T-helper 22 cell (primary cell): Measurements from ENCODE around the gene PPP1R3E.
"Not testable (repeated sequence)": the region's sequence is repeated elsewhere in the genome, so short reads cannot be mapped to it uniquely, and the experiment has no call there.

Experiments used
- DNase-seq: peaks from one replicate; pipeline ENCODE4 v3.0.0-alpha.2; 2020; ENCODE audit warnings: low read depth

The PPP1R3E gene, protein sequence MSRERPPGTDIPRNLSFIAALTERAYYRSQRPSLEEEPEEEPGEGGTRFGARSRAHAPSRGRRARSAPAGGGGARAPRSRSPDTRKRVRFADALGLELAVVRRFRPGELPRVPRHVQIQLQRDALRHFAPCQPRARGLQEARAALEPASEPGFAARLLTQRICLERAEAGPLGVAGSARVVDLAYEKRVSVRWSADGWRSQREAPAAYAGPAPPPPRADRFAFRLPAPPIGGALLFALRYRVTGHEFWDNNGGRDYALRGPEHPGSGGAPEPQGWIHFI

DNA sequence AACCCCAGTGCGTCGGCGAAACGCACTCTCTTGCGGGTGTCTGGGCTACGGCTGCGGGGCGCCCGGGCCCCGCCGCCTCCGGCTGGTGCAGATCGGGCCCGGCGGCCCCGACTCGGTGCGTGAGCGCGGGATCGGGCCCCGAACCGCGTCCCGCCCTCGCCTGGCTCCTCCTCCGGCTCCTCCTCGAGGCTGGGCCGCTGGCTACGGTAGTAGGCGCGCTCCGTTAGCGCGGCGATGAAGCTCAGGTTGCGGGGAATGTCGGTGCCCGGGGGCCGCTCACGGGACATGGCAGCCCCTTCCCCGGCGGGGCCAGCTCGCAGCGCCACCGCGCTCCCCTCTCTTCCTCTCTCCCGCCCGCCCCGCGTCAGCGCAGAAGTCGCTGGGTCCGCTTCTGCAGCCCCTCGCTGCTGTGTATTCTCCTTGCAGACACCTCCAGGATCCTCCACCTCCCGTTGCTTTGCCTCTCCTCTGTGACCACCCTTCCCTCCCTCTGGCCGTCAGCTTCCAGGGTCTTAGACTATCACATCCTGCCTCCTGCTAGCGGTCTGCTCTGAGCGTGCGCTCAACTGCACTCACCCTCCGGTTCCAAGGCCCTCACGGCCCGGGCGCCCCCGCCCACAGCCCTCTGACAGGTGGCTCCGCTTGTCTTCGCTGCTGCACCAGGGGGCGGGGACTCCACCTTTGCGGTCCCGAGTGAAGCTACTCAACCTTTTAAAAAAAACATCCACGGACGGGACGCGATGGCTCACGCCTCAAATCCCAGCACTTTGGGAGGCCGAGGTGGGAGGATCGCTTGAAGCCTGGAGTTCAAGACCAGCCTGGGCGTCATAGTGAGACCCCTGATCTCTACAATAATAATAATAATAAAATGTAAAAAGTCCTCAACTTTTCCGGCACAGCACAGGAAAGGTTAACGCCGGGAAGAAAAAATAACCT lies at the start of gene PPP1R3E:
TSS of gene PPP1R3E (minus strand) at position 570 of the 936 bp plus-strand sequence. CDS start at position 287, 283 bp downstream.
- peak; percentile 83 for DNase-seq

- no peak for DNase-seq
These were observed 49.2 kb upstream of the PPP1R3E start for GRCh38 chr14:23351681-23352505.

GRCh38 chr14:23349156-23349845 lies 46.6 kb upstream of the PPP1R3E start:
- no peak for DNase-seq

GRCh38 chr14:23348297-23348655 lies 45.6 kb upstream of the PPP1R3E start:
- DNase-seq, result no peak

DNA sequence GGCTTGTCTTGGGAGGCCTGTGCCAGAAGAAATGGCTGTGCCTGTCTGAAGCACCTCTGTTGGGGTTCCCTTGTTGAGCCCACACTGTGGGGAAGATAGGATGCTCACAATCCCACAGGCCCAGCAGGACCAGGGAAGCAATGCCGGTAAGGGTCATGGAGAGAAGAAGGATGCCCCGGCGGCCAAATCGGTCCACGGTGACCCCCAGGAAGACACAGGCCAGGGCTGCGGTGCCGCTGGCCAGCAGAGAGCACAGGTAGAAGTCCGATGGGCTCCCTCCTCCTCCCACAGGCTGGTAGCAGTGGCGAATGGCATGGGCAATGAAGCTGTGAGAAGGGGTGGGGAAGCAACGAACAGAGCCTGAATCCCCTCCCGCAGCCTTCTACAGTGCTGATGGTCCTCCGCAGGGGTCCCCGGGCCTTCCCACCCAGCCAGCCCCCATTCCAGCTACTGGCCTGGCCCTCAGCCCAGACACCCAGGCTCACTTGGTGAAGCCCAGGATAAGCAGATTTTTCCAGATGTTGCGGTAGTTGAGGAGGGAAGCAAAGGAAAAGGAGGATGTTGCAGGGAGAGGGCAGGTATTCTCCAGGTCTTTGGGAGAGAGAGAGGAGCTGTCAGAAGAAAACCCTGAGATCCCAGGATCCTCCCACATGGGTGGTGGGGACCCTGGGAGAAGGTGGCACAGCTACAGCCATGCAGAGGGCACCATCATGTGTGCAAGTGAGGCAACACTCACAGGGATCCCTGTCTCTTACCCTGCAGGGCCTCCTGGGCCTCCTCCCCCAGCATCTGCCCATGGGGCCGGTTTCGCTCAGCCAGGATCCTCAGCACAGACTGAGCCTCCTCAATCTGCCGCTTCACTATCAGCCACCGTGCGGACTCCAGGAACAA lies 45.0 kb upstream of the PPP1R3E start:
- no peak for DNase-seq

DNA sequence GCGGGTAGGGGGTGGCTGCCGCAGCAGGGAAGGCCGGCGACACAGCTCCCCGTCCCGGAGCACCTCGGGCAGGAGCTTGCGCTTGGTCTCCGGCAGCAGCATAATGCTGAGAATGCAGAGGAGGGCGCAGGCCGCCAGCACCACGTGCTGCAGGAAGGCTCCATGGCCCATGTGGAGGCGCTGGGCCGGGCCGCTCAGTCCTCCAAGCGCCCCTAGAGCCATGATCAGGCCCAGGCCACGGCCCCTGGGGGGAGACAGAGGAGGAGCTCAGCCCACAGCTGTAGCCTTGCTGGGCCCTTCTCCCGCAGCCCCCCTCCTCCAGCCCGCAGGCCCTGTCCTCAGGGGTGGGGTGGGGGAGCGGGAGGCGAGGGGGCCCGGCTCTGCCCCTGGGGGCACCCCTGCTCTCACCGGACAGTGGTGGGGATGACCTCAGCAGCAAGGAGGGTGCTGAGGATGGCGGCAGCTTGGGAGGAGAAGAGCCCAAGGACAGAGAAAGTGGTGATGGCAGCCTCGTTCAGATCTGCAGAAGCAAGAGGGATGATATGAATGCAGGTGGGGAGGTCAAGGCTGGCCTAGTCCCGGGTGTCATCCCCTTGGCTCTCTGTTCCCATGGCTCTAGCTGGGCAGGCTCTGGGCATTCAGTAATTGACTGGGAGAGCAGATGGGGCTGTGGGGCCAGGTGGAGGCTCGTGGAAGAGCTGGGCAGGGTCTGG lies 44.2 kb upstream of the PPP1R3E start:
- DNase-seq, result no peak

DNA sequence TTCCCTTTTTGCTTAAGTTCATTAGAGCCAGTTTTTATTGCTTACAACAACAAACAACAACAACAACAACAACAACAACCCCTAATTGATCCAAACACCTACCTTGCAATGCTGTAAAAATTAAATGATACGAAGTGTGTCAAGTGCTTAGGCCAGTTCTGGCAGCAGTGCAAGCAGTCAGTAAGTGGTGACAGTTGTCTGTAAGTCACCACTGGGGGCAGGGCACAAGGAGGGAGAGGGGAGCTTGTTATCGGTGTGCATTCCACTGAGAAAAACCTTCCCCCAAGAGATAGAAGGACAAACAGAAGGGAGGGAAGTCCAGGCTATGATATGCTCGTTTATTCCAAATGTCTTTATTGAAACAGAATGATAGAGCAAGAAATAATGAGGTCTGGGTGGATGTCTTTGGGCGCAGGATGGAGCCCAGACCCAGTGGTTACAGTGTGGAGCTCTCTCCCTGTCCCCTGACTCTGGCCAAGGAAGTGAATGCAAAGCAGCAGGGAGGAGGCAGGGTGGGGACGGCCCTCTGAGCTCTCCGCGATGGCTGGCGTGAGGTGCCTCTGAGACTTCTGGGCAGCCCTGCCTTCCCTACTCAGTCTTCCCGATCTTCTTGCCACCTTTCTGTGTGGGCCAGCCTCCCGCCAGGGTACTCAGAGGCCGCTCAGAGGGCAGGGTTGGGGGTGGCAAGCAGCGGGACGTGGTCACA lies 43.5 kb upstream of the PPP1R3E start:
- DNase-seq, result no peak

- no peak for DNase-seq
These were observed 41.8 kb upstream of the PPP1R3E start for GRCh38 chr14:23344481-23344880.

DNA sequence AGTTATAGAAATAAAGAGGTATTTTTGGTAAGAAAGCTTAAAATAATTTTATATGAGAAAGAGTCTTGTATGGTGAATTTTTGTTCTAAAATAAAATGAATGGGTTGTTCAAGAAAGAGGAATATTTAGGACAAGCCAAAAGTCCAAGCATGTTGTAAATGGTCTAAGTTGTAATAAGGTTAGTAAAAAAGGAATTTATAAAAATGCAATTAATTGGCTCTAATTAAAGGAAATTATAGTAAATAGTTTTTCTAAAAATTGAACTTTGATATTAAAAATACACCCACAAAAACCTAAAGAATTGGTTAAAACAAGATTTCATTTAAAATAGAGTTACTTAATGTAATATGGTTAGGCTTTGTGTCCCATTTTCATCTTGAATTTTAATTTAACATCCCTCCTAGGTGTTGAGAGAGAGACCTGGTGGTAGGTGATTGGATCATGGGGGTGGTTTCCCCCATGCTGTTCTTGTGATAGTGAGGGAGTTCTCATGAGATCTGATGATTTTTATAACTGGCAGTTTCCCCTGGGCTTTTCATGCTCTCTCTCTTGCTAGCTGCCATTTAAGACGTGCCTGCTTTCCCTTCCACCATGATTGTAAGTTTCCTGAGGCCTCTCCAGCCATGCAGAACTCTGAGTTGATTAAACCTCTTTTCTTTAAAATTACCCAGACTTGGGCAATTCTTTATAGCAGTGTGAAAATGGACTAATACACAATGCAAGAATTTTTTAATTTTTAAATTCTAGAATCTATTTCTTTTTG lies 37.0 kb upstream of the PPP1R3E start:
- DNase-seq, result no peak

GRCh38 chr14:23335623-23336022 lies 33.0 kb upstream of the PPP1R3E start:
- DNase-seq, result no peak

DNA sequence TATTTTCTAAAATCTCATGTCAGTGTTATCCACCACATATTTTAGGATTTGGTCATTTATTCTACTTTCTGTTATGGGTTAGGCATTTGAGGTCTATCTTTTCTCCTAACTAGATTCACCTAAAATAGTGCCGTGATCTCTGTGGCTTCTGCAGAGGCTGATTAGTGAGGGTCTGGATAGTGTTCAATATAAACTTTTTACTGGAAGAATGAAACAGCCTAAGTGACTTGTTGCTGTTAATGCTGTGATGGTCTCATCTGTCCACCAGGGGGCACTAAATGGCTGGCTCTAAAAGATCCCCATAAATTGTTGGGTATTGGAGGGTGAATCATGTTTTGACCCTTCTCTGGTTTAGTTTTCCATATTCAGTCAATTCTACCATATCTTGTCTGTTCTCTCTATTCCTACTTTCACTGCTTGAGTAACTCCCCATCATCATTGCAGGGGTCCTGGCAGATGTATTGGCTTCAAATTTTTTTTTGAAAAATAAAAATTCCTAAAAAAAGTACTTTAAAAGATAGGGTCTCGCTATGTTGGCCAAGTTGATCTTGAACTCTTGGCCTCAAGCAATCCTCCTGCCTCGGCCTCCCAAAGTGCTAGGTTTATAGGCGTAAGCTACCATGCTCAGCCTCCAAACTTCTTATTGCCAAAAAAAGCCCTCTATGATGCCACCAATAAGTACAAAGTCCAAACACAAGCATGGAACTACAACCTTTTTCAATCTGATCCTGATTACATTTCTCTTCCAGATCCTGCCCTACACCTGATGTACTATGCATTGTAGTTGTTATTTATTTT lies 25.5 kb upstream of the PPP1R3E start:
- peak; percentile 27 for DNase-seq

DNA sequence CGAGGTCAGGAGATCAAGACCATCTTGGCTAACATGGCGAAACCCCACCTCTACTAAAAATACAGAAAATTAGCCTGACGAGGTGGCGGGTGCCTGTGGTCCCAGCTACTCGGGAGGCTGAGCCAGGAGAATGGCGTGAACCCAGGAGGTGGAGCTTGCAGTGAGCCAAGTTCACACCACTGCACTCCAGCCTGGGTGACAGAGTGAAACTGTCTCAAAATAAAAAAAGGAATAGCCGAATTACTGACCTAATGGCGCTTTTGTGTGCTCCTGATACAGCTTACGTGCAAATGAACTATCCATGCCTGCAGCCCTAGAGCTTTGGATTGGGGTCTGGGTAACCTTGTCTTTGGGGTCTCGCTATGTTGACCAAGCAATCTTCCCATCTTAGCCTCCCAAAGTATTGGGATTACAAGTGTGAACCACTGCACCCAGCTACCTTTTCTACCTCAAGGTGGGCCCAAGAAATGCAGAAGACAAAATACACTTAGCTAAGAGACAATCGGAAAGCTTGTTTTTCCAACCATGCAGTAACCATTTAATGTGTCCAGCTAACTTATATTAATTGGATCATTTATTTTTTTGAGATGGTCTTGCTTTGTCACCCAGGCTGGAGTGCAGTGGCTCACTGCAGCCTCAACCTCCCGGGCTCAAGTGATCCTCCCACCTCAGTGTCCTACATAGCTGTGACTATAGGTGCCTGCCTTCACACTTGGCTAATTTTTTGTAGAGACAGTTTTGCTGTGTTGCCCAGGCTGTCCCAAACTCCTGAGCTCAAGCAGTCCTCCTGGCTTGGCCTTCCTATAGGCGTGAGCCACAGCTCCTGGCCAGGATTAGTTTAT lies 24.1 kb upstream of the PPP1R3E start:
- DNase-seq, result no peak

DNA sequence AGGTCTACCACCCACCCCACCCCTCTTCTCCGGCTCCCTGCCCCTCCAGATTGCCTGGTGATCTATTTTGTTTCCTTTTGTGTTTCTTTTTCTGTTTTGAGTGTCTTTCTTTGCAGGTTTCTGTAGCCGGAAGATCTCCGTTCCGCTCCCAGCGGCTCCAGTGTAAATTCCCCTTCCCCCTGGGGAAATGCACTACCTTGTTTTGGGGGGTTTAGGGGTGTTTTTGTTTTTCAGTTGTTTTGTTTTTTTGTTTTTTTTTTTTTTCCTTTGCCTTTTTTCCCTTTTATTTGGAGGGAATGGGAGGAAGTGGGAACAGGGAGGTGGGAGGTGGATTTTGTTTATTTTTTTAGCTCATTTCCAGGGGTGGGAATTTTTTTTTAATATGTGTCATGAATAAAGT lies 23.1 kb upstream of the PPP1R3E start:
- not testable (repeated sequence) for DNase-seq

DNA sequence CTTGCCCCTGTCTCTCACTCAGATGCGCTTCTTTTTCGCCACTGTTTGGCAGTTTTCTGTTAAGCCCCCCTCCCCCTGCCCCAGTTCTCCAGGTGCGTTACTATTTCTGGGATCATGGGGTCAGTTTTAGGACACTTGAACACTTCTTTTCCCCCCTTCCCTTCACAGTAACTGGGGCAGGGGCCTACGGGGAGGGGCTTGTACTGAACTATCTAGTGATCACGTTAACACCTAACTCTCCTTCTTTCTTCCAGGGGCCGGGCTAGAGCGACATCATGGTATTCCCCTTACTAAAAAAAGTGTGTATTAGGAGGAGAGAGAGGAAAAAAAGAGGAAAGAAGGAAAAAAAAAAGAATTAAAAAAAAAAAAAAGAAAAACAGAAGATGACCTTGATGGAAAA lies 22.3 kb upstream of the PPP1R3E start:
- DNase-seq, result no peak

DNA sequence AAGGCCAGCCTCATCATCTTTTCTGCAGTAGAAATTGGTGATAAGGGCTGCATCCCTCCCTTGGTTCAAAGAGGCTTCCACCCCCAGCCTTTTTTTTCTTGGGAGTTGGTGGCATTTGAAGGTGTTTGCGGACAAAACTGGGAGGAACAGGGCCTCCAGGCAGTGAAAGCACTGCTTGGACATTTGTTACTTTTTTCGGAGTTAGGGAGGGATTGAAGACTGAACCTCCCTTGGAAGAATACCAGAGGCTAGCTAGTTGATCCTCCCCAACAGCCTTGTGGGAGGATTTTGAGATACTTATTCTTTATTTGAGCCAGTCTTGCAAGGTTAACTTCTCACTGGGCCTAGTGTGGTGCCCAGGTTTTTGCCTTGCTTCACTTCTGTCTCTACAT lies 21.8 kb upstream of the PPP1R3E start:
- DNase-seq, result no peak

DNA sequence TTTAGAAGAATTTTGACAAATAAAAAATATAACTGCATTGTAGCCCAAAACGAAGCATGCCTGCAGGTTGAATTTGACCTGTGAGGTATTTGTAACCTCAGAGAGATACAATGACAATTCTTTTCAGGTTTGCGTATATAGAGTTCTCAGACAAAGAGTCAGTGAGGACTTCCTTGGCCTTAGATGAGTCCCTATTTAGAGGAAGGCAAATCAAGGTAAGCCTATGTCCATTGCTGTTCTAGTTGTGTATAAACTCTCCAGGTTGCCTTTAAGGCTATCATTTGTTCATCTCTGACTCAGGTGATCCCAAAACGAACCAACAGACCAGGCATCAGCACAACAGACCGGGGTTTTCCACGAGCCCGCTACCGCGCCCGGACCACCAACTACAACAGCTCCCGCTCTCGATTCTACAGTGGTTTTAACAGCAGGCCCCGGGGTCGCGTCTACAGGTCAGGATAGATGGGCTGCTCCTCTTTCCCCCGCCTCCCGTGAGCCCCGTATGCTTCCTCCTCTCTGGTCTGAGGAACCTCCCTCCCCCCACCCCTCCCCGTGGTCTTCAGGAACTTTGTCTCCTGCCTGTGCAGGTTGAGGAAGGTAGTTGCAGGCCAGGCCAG lies 21.3 kb upstream of the PPP1R3E start:
- no peak for DNase-seq
